Fibroblast of skin of scalp (primary cell): ENCODE data around the gene SMCO4.

ENCODE experiments used
- DNase-seq: peaks from one replicate; pipeline ENCODE4 v3.0.0-alpha.2; 2013

The SMCO4 gene

GRCh38 chr11:93504110-93505095 is 38.8 kb downstream of the SMCO4 start:
- no peak for DNase-seq

- DNase-seq, result no peak
Measured at GRCh38 chr11:93501856-93502255, 41.3 kb downstream of the SMCO4 start.

- no peak for DNase-seq
Measured at GRCh38 chr11:93500759-93501158, 42.4 kb downstream of the SMCO4 start.

GRCh38 chr11:93498641-93499040 is 44.5 kb downstream of the SMCO4 start:
- peak; percentile 74 for DNase-seq

GRCh38 chr11:93498161-93498560 is 45.0 kb downstream of the SMCO4 start:
- DNase-seq, result no peak

GRCh38 chr11:93497596-93497995 is 45.6 kb downstream of the SMCO4 start:
- DNase-seq, result no peak

GRCh38 chr11:93494357-93494756 is 48.8 kb downstream of the SMCO4 start:
- DNase-seq, result peak; percentile 93

- no peak for DNase-seq
Measured at GRCh38 chr11:93493252-93493897, 49.8 kb downstream of the SMCO4 start.

GRCh38 chr11:93492464-93493251 is 50.5 kb downstream of the SMCO4 start:
- no peak for DNase-seq

GRCh38 chr11:93491973-93492372 is 51.2 kb downstream of the SMCO4 start:
- DNase-seq, result no peak

GRCh38 chr11:93490996-93491618 is 52.1 kb downstream of the SMCO4 start:
- no peak for DNase-seq

- no peak for DNase-seq
Measured at GRCh38 chr11:93489841-93490240, 53.4 kb downstream of the SMCO4 start.

- no peak for DNase-seq
Measured at GRCh38 chr11:93487032-93487483, 56.1 kb downstream of the SMCO4 start.

- no peak for DNase-seq
Measured at GRCh38 chr11:93485983-93486382, 57.2 kb downstream of the SMCO4 start.

GRCh38 chr11:93484716-93485115 is 58.5 kb downstream of the SMCO4 start:
- DNase-seq, result peak; percentile 48

- peak; percentile 21 for DNase-seq
Measured at GRCh38 chr11:93482556-93482955, 60.6 kb downstream of the SMCO4 start.

GRCh38 chr11:93481696-93482095 is 61.5 kb downstream of the SMCO4 start:
- no peak for DNase-seq

GRCh38 chr11:93481279-93481678 is 61.9 kb downstream of the SMCO4 start:
- DNase-seq, result no peak

GRCh38 chr11:93480756-93481155 is 62.4 kb downstream of the SMCO4 start:
- DNase-seq, result no peak

GRCh38 chr11:93480256-93480655 is 62.9 kb downstream of the SMCO4 start:
- no peak for DNase-seq

GRCh38 chr11:93478841-93479240 is 64.3 kb downstream of the SMCO4 start:
- no peak for DNase-seq

GRCh38 chr11:93477684-93478234 is 65.4 kb downstream of the SMCO4 start:
- DNase-seq, result no peak
